GM19468 (cell line): ENCODE results near the gene CYTH3.

Source experiments
- ATAC-seq: cut with Tn5 transposase; IDR thresholded peaks from one replicate; pipeline ENCODE4 v1.9.1; 2021; ENCODE audit warnings: mild to moderate bottlenecking, moderate library complexity, moderate number of reproducible peaks; ENCODE audit not compliant: unreplicated experiment; ENCODE audit errors: extremely low read depth

CYTH3 gene

GRCh38 chr7:6171532-6172223 lies 100.7 kb downstream of the CYTH3 start:
- no peak for ATAC-seq

GRCh38 chr7:6170571-6171531 lies 101.6 kb downstream of the CYTH3 start:
- ATAC-seq: no peak

GRCh38 chr7:6169805-6170520 lies 102.5 kb downstream of the CYTH3 start:
- no peak for ATAC-seq

GRCh38 chr7:6168477-6168868 lies 104.0 kb downstream of the CYTH3 start:
- ATAC-seq: no peak

- no peak for ATAC-seq
Observed at GRCh38 chr7:6167587-6168476, 104.6 kb downstream of the CYTH3 start.

- no peak for ATAC-seq
Observed at GRCh38 chr7:6167004-6167551, 105.3 kb downstream of the CYTH3 start.

- no peak for ATAC-seq
Observed at GRCh38 chr7:6166443-6166891, 106.0 kb downstream of the CYTH3 start.

- no peak for ATAC-seq
Observed at GRCh38 chr7:6165521-6166320, 106.7 kb downstream of the CYTH3 start.

- no peak for ATAC-seq
Observed at GRCh38 chr7:6165075-6165474, 107.3 kb downstream of the CYTH3 start.

- ATAC-seq: no peak
Observed at GRCh38 chr7:6164491-6164890, 107.9 kb downstream of the CYTH3 start.

GRCh38 chr7:6164010-6164409 lies 108.4 kb downstream of the CYTH3 start:
- no peak for ATAC-seq

GRCh38 chr7:6163402-6163801 lies 109.0 kb downstream of the CYTH3 start:
- ATAC-seq: no peak

- no peak for ATAC-seq
Observed at GRCh38 chr7:6162650-6163366, 109.6 kb downstream of the CYTH3 start.

GRCh38 chr7:6162331-6162620 lies 110.1 kb downstream of the CYTH3 start:
- ATAC-seq: no peak

GRCh38 chr7:6161463-6162330 lies 110.7 kb downstream of the CYTH3 start:
- no peak for ATAC-seq

GRCh38 chr7:6160191-6160623 lies 112.2 kb downstream of the CYTH3 start:
- no peak for ATAC-seq

GRCh38 chr7:6159524-6160031 lies 112.8 kb downstream of the CYTH3 start:
- no peak for ATAC-seq
